Thoracic aorta (tissue), 2 donors: ENCODE measurements around the gene MFSD8. TPM values are rescaled to one million over a fixed set of nuclear protein-coding genes. Genes with fewer than 3 reads are reported as not detected.
"Not testable (repeated sequence)": the region's sequence is repeated elsewhere in the genome, so short reads cannot be mapped to it uniquely, and the experiment has no call there.

Source experiments
- ATAC-seq: fragments of 150-250 bp; one replicate; pipeline ENCODE4 v1.8.0; 2017; ENCODE audit warnings: low read depth; ENCODE audit not compliant: insufficient number of reproducible peaks, low FRiP score
- DNase-seq: peaks from one replicate; pipeline ENCODE4 v3.0.0-alpha.2; 2020; ENCODE audit warnings: low spot score
- H3K27ac ChIP-seq, 2 donors: fragments of 200-600 bp; sonication (generic); 1 replicate in 1 of 2; 2 replicates in 1 of 2; pipeline ENCODE4 v1.5.1; 2016; ENCODE audit warnings: mild to moderate bottlenecking in 2 of 2, moderate library complexity in 2 of 2
- H3K27me3 ChIP-seq: fragments of 200-600 bp; sonication (generic); replicated peaks from 2 replicates; pipeline ENCODE4 v1.6.0; 2016; ENCODE audit warnings: mild to moderate bottlenecking; ENCODE audit not compliant: insufficient read depth
- H3K36me3 ChIP-seq: fragments of 200-600 bp; sonication (generic); one replicate; pipeline ENCODE4 v1.5.1; 2016
- H3K4me1 ChIP-seq, 2 donors: fragments of 200-600 bp; sonication (generic); 1 replicate in 1 of 2; 2 replicates in 1 of 2; pipeline versions ENCODE4 v1.5.1 to v1.6.0; 2016; ENCODE audit warnings: low read depth in 2 of 2, mild to moderate bottlenecking in 1 of 2; ENCODE audit not compliant: control insufficient read depth in 1 of 2
- H3K4me3 ChIP-seq: fragments of 200-600 bp; sonication (generic); 2 replicates; pipeline ENCODE4 v1.5.1; 2016; ENCODE audit warnings: mild to moderate bottlenecking
- H3K9me3 ChIP-seq: fragments of 200-600 bp; sonication (generic); 2 replicates; pipeline ENCODE4 v1.5.1; 2016
- CTCF ChIP-seq: fragments of 200-600 bp; sonication (generic); IDR thresholded peaks from one replicate; pipeline ENCODE4 v1.5.1; 2019; ENCODE audit warnings: antibody characterized with exemption
- total RNA-seq, 2 donors: library from RNA; depleted of rRNA; stranded (reverse); fragments of >200 nt; gene quantifications; one replicate each; pipeline versions ENCODE4 v1.1.0 to v1.2.3, GENCODE V29; 2016

The MFSD8 gene
- total RNA-seq, 2 donors from 2014 or later = 28.2 to 30.7 TPM

- ATAC-seq (peak; percentile 4), DNase-seq (no peak)
- Histone ChIP-seq H3K36me3 (no peaks in the 10 kb centered on the region), H3K4me1 (peaks cover 3 to 29% of the 10 kb centered on the region in 2 donors), H3K4me3 (peak overlapping the region; percentile 91), H3K27ac (peak overlapping the region; percentile 93), H3K27me3 (no peaks in the 10 kb centered on the region), H3K9me3 (no peaks in the 10 kb centered on the region)
- no peak for TF ChIP-seq CTCF
Measured at GRCh38 chr4:127965803-127966175, 816 bp upstream of the MFSD8 start.

GRCh38 chr4:127964426-127965061, 429 bp downstream of the MFSD8 start:
- DNase-seq, H3K9me3 ChIP-seq, H3K36me3 ChIP-seq, H3K27me3 ChIP-seq: not testable (repeated sequence)
- Histone ChIP-seq H3K4me3 (peak overlapping the region; percentile 91), H3K4me1 (peaks cover 3 to 25% of the 10 kb centered on the region in 2 donors), H3K27ac (peak overlapping the region; percentile 93)
- peak; percentile 16 for ATAC-seq

GRCh38 chr4:127963633-127964398, 1.2 kb downstream of the MFSD8 start:
- peaks cover 0 to 17% of the 10 kb centered on the region in 2 donors for H3K4me1 ChIP-seq
- not testable (repeated sequence) for DNase-seq, H3K9me3 ChIP-seq, H3K27me3 ChIP-seq, ATAC-seq, H3K36me3 ChIP-seq
- peak overlapping the region in 1 of 2 donors; percentile 93 for H3K27ac ChIP-seq
- peak overlapping the region; percentile 91 for H3K4me3 ChIP-seq

GRCh38 chr4:127959794-127960193, 5.2 kb downstream of the MFSD8 start:
- Histone ChIP-seq H3K4me1 (peaks cover 0 to 7% of the 10 kb centered on the region in 2 donors), H3K4me3 (no peak overlapping the region), H3K27ac (no peak overlapping the region), H3K36me3 (peaks cover 7% of the 10 kb centered on the region), H3K27me3 (no peaks in the 10 kb centered on the region), H3K9me3 (no peaks in the 10 kb centered on the region)
- TF ChIP-seq CTCF = no peak
- DNase-seq = no peak
- ATAC-seq = no peak

- ATAC-seq = no peak
- Histone ChIP-seq H3K4me1 (no peaks in the 10 kb centered on the region), H3K4me3 (no peak overlapping the region), H3K27ac (no peak overlapping the region), H3K27me3 (no peaks in the 10 kb centered on the region), H3K36me3 (peaks cover 7% of the 10 kb centered on the region), H3K9me3 (no peaks in the 10 kb centered on the region)
- no peak for DNase-seq
- no peak for TF ChIP-seq CTCF
Measured at GRCh38 chr4:127957105-127957504, 7.9 kb downstream of the MFSD8 start.

- Histone ChIP-seq H3K4me3 (no peak overlapping the region), H3K4me1 (no peaks in the 10 kb centered on the region), H3K27ac (no peak overlapping the region), H3K36me3 (peaks cover 3% of the 10 kb centered on the region), H3K27me3 (no peaks in the 10 kb centered on the region), H3K9me3 (no peaks in the 10 kb centered on the region)
- DNase-seq = no peak
- no peak for TF ChIP-seq CTCF
- no peak for ATAC-seq
Measured at GRCh38 chr4:127936974-127937373, 28.0 kb downstream of the MFSD8 start.

- H3K27ac ChIP-seq, H3K27me3 ChIP-seq, H3K4me3 ChIP-seq, H3K9me3 ChIP-seq, ATAC-seq, H3K4me1 ChIP-seq, DNase-seq: not testable (repeated sequence)
- peaks cover 18% of the 10 kb centered on the region for H3K36me3 ChIP-seq
Measured at GRCh38 chr4:127931836-127932235, 33.1 kb downstream of the MFSD8 start.
